NOMO-1 treated with DMSO at 0.1 percent for 48 hours (cell line): ENCODE data around the gene SLC35B2.
A peak's percentile ranks its signal among the peaks of the same experiment; 100 is the strongest.

Experiments
- DNase-seq: peaks from one replicate; lab custom pipeline; 2025; ENCODE audit not compliant: unreplicated experiment; lab: John Stamatoyannopoulos, UW

SLC35B2 gene

GRCh38 chr6:44257025-44257752, at the start of gene SLC35B2:
TSS of gene SLC35B2 (minus strand) at chr6:44257528. CDS start at chr6:44257410, 118 bp downstream.
- peak; percentile 47 for DNase-seq

GRCh38 chr6:44306710-44307109, 49.4 kb upstream of the SLC35B2 start:
- DNase-seq: no peak

DNA sequence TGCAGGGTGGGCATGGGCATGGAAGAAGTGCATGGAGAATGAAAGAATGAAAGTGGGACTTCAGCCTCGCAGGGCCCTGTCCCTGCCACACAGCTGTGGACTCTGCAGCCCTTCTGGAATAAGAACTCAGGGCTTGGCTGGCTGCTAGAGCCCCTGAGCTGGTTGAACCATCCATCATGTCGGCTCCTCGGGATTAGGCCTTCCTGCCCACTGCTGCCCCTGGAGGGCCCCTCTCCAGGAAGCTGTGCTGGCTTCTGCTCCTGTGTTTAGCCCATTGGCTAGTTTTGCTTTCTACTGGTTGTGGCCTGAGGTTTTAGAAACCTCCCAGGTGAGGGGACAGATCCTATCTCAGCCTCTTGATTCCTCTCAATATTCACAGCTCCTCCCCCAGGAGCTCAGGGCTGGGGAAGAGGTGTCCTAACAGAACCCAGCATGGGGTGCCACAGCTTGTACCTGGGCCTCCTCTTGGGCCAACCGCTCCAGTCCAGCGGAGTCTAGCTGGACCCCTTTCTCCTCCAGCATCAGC, 47.9 kb upstream of the SLC35B2 start:
- DNase-seq: no peak

GRCh38 chr6:44304282-44305199, 47.2 kb upstream of the SLC35B2 start:
- DNase-seq: peak; percentile 29

DNA sequence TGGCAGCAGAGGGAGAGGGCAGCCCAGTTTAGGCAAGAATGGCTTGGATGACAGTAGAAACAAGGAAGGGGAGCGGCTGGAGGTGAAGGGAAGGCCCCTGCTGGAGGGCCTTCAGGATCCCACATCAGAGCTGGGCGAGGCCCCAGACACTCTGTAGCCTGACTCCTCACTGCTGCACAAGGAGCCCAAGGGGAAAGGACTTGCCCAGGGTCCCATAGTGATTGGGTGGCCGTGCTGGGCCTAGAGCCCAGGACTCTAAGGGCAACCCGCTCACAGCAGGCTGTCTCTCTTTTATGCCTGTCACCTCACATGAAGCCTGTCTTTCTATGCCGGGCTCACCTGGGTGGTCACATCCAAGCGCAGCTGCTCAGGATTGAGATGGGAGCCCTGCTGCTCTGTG, 46.5 kb upstream of the SLC35B2 start:
- no peak for DNase-seq

GRCh38 chr6:44302856-44303255, 45.5 kb upstream of the SLC35B2 start:
- no peak for DNase-seq

GRCh38 chr6:44301782-44302564, 44.6 kb upstream of the SLC35B2 start:
- no peak for DNase-seq

DNA sequence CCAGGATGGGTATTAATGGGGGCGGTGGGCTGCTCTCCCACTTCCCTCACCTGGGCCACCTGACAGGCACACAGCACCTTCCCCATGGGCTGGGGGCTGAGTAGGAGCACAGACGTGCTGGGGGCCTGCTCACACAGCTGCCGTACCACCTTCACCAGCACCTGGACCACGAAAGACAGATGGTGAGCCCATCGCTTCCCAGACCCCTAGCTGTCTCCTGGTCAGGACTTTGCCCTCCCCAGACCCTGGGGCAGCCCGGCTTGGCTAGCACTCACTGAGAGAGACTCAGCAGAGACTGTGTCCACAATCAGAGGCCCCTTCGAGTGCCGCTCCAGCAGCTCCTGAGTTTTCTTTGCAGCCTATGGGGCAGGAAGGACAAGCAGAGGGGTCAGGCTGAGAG, 43.8 kb upstream of the SLC35B2 start:
- DNase-seq: no peak

- no peak for DNase-seq
Measured at GRCh38 chr6:44300292-44300823, 43.0 kb upstream of the SLC35B2 start.

DNA sequence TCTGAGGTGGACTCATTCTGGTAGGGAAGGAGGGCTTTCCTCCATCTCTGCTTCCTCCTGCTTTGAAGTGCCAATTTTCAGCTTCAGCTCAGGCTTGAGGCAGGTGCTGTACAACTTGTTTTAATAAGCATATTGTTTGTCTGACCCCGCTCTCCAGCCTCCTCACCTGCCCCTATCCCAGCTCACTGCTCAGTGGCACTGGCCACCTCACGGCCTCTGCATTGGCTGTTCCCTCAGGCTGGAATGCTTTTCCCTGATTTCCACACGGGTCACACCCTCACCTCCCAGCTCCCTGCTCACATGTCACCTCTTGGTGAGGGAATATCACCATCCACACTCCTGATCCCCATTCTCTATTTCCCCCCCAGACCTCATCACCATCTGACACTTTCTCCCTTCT, 41.5 kb upstream of the SLC35B2 start:
- no peak for DNase-seq

DNA sequence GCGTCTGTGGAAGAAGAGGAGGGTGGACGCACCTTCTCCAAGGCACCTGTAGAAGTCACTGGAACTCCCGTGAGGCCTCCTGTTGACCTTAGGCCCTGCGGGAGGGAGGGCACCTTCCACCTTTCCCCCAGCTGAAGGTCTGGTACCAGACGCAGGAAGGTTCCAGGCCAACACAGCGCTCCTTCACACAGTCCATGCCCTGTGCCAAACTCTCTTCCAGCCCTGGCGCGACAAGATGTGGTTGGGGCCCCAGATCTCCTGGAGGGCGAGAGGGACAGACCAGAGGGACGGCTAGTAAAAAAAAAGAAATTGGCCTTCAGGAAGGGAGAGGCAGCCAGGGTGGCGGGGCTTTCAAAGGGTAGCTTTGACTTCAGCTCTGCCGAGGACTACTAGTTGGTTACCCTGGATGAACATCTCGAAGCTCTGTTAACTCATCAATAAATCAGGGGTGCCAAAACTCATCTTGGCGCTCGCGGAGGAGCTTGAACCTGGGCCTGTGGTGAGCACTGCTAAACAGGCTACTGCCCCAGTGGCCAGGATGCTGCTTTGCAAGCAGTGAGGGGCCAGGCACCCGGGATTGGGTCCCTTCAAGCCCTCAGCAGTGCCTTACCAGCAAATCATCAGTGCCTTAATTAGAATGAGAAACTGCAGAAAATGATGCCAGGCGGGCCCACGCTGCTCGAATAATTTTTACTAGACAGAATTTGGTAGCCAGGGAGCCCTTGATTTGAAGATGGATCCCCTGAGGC, 40.9 kb upstream of the SLC35B2 start:
- no peak for DNase-seq

- no peak for DNase-seq
Measured at GRCh38 chr6:44297063-44298038, 40.0 kb upstream of the SLC35B2 start.

DNA sequence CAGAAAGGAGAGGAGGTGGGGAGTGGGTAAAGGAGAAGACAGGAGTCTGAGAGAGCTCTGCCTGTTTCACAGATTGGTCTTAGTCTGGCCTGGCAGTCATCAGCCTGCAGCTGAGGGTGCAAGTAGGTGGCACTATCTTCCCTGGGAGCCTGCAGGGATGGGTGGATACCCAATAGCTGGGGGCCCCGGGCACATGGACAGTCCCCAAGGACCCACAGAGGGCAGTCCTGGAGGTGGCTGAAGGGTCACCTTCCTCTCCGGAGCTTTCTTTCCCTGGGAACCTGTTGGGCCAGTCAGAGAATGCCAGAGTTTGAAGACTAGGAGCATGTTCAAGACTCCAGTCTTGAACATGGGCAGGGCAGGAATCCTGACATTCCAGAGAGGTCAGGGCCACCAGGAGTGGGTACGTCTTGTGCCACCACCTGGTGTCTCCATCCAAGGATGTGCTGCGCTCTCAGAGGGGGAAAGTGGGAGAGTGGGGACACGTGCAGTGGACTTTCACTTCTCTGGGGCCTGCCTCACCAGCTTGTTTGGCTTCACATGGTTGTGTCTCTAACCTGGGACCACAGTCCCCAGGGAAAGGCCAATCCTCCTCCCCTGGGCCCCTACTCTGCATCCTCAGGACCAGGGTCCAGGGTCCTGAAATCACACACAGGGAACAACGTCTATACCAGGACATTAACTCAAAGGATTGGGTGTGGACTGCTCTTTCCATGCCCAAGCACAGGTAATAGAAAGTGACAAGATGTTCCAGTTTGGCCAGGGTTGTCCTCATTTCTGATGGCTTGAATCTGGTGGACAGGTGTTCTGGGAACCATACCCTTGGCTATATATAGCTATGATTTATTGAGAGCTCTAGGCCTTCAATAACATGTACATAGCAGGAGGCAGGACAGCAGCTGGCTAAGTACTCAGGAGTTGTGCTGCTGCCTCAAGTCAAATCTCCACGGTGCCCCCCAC, 37.8 kb upstream of the SLC35B2 start:
- no peak for DNase-seq

GRCh38 chr6:44292661-44293365, 35.5 kb upstream of the SLC35B2 start:
- no peak for DNase-seq

GRCh38 chr6:44291841-44292240, 34.5 kb upstream of the SLC35B2 start:
- DNase-seq: no peak

GRCh38 chr6:44289726-44290260, 32.5 kb upstream of the SLC35B2 start:
- DNase-seq: no peak

DNA sequence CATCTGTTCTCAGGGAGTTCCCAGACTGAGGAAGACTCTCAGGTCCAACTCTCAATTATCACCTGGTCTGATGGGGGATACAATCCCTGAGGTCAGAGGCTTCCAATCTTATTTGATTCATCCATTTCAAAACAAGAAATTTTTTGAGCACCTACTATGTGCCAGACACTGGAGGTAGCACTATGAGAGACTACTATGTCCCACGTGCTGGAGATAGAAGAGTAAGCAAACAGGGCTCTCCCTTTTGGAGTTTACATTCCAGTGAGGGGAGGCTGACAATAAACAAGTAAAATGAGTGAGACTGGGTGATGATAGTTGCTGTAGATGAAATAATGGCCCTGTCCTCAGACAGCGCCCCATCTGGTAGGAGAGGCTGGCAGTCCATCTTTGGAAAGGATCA, 29.4 kb upstream of the SLC35B2 start:
- DNase-seq: no peak
